COLO829 (cell line): ENCODE data around the gene SUGP1.

Source experiments
- DNase-seq: peaks from one replicate; pipeline ENCODE4 v3.0.0; 2012; ENCODE audit warnings: low spot score

The SUGP1 gene

GRCh38 chr19:19342086-19343015 is 22.0 kb upstream of the SUGP1 start:
- DNase-seq, result peak; percentile 68

DNA sequence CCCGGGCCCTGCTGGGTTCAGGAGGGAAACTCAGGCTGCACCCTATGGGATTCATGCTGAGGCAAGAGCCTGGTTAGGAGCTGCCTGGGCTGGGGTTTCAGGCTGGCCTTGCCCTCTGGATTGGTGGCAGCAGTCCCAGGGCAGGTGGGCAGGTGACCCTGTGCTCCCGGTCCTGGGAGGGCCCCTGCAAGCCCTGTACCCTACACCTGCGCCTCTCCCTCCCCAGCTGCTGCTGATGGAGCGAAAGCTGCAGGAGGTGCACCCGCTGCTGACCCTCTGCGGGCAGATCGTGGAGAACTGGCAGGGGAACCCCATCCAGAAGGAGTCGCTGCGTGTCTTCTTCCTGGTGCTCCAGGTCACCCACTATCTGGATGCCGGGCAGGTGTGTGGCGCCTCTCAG is 20.7 kb upstream of the SUGP1 start:
- DNase-seq, result no peak

GRCh38 chr19:19338082-19338481 is 17.8 kb upstream of the SUGP1 start:
- DNase-seq, result no peak

GRCh38 chr19:19337120-19337519 is 16.8 kb upstream of the SUGP1 start:
- DNase-seq, result no peak

DNA sequence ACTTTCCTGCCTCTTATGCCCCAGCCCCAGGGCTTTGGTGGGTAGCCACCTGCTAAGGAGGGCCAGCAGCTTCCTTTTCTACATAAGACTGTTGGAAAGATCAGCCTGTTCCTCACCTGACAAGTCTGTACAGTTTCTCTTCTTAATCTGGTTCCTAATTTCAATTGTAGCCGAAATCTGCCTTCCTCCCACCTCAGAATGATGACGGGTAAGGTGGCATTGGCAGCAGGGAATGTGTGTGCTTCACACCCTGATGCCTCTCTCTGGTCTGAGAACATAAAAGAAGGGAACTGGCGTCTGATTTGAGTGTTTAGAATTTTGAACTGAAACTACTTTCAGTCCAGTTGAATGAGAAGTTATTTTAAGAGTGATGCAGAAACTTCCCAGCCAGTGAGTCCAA is 16.3 kb upstream of the SUGP1 start:
- no peak for DNase-seq

DNA sequence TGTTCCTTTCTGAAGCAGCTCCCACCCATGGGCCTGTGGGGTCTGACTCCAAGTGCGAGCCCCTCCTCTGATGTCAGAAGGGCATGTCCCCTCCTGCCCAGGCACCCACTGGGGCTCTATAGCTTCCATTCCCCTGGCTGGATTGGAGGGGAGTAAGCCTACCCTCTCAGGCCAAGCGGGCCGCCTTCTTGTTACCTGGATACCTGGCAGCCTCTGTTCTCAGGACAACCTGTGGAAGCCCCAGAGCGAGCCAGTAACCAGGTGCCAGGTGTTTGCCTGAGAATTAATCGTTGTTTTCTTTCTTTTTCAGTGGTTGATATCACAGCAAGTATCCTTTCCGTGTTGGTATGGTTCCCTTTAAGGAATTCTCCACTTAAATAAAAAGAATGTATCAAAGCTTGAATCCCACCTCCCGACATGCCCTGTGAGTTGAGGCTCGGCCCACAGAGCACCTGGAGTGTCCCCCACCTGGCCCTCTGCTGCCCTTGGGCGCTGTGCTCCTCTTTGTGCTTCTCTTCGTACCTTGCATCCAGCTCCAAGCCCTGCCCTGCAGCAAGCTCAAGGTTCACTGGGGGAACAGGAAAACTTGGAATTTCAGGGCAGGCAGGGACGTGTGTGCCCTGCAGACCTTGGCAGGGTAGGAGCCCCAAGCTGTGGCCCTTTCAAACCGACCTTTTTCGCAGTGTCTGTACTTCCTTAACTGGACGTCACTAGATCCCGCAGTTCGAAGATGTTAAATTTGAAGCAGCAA is 15.3 kb upstream of the SUGP1 start:
- no peak for DNase-seq

DNA sequence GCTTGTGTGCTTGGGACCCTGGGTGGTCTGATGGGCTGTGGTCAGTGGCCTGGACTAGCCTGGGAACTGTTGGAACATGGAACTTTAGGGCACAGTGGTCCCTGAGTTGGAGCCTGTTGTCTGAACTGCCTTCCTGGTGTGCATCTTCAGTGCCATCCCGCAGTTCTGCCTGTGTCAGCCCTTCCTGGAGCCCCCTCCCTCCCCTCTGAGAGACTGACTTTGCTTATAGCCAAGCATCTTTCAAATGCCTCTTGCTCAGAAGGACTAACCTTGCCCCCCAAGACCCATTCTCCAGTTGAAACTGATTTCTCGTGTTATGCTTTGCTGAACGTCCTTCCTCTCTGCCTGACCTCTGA is 14.7 kb upstream of the SUGP1 start:
- DNase-seq, result no peak

DNA sequence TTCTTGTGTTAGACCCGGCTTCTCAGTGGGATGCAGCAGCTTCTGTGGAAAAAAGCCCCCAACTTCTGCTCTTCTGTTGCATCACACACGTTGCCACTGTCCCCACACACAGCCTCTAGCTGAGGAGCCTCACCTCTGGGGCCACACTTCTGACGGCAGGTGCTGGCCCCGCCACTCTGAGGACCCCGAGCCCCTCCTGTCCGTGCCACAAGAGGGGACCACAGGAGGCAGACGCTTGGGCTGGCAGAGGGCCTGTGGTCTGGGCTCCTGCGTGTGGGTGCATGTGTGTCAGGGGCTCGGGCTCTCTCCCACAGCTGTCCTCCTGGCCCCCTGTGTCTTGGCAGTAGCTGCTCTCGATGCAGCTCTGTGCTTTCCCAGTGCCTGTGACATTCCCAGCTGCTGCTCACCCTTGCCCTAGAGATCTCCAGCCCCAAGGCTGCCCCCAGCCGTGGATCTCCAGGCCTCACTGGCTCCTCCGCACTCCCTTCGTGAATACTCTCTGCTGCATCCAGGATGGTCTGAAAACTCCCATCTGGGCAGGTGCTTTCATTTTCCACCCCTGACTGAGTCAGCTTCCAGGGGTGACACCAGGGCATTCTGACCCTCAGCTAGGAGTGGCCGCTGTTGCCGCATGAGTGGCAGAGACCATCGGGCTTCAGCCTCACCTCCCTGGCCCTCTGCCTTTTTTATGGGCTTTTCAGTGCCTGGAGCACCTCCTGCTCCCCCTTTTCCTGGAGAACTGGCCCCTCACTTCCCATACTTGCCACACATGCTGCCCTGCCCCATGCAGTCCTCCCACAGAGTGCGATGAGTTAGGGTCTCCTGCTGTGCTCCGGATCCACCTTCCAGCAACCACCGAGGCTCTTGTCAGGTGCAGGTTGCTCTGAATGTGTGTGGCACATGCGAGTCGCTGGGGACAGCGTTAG is 14.0 kb upstream of the SUGP1 start:
- DNase-seq, result no peak

DNA sequence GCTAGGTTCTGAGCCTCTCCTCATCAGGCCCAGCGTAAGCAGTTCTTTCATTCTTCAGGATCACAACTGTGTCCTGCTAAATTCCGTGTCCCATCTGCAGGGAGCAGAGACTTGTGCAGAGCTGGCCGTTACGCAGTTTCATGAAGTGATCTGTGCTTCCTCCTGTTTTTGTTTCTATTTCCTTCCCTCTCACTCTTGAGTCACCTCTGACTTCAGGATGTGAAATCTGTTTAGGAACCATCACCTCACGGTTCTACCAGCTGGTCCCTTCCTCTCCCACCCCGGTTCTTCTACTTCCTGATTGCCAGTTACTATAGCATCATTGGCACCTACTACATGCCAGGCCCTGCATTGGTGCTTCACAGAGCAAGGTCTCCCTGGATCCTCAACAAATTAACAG is 8.8 kb upstream of the SUGP1 start:
- no peak for DNase-seq

DNA sequence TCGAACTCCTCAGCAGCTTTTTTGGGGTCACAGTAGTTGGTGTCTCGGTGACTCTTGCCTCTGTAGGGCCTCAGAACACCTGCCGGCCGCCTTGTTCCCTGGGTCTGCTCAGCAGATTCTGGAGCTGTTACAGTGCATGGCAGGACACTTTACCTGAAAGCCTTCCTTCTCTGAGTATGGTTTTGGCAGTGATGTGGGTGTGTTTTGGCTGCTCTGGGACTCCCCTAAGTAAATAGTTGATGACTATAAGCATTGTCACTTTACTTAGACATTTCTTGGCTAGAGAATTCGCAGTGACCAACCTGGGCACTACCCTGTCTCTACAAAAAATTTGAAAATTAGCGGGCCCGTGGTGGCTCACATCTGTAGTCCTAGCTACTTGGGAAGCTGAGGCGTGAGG is 7.4 kb upstream of the SUGP1 start:
- DNase-seq, result no peak

GRCh38 chr19:19324059-19324770 is 3.9 kb upstream of the SUGP1 start:
- DNase-seq, result no peak

- DNase-seq, result no peak
These were observed 850 bp upstream of the SUGP1 start for GRCh38 chr19:19321141-19321577.

GRCh38 chr19:19319732-19320360 is 463 bp downstream of the SUGP1 start:
- DNase-seq, result no peak

GRCh38 chr19:19316082-19316481 is 4.2 kb downstream of the SUGP1 start:
- DNase-seq, result no peak

DNA sequence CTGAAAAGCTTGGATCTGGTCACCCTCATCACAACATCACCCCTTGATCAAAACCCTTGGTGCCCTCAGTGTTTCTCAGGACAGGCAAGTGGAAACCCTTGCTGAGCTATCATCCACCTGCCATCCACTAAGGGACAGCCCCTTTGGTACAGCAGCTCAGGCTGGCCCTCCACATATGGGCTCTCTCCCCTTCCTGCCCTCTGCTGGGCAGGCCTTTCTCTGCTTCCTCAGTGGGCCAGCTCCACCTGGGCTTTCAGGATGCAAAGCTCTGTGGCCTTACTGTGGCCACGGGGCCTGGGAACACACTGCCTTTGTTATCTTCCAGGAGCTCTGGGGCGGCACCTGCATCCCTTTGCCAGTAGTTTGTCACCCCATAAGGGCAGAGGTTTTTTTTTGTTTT is 4.9 kb downstream of the SUGP1 start:
- DNase-seq, result no peak

GRCh38 chr19:19308373-19308772 is 11.9 kb downstream of the SUGP1 start:
- DNase-seq, result no peak

DNA sequence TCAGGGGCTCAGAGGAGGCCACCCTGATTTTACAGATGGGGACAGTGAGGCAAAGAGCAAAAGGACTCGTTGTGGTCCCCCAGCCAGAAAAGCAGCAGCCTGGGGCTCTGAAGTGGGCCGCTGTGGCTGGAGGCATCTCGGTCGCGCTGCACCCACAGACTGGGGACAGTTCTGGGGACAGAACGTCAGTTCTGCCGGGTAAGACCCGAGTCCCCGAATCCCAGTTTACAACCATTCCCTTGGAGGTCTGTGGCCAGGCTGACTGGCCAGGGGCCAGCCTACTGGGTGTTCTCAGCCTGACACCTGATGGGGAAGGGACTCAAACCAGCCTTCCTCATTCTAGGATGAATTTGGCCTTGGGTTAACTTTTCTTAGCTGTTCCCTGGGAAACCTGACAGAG is 14.1 kb downstream of the SUGP1 start:
- no peak for DNase-seq

DNA sequence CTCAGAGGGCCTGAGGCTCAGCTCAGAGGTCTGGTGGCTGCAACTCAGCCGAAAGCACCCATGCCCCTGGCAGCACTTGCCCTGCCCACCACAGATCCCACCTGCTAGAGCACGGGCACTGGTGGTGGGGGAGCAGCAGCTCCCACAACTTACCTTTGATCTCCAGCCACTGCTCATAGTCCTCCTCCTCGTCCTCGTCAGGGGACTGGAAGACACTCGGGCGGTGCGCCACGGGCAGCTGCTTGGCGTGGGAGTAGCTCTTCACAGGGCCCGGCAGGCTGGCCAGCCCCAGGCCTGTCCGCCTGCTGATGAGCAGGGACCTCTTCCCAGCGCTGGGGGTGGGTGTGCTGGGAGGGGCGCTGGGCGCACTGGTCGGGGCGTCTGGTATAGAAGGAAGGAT is 14.6 kb downstream of the SUGP1 start:
- no peak for DNase-seq

DNA sequence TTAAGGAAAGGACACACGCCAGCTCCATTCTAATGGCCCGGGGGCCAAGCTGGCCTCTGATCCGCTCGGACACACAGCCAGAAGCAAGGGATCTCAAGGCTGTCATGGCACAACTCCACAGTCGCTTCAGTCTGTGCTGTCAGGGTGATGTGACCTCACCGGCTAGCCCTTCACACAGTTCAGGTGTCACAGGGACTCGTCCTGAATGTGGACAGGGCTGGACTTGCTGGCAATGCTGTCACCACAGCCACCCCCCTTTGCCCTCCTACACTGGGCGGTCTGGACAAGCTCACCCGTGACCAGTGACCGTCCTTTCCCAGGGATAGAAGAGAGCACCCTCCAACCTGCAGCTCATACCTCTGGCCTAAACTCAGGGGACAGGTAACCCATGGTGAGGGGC is 15.2 kb downstream of the SUGP1 start:
- DNase-seq, result no peak

GRCh38 chr19:19304186-19304965 is 15.9 kb downstream of the SUGP1 start:
- no peak for DNase-seq
